HepG2 (cell line): ENCODE data around the gene ATP6V1D. TPM values are rescaled to one million over a fixed set of nuclear protein-coding genes. Genes with fewer than 3 reads are reported as not detected.

Experiments used
- BHLHE40 ChIP-seq: IDR thresholded peaks from 2 replicates; pipeline ENCODE4 v1.6.1; 2011; ENCODE audit warnings: low read length, improper control_type of control experiment
- CENPBD1 ChIP-seq: sonication (generic); formaldehyde crosslinking; IDR thresholded peaks from 2 replicates; pipeline ENCODE4 v1.8.0; 2022; ENCODE audit warnings: missing genetic modification reagents, low read depth, mild to moderate bottlenecking, borderline replicate concordance
- CENPT ChIP-seq: sonication (generic); formaldehyde crosslinking; IDR thresholded peaks from 2 replicates; pipeline ENCODE4 v1.8.0; 2022; ENCODE audit warnings: low read depth, mild to moderate bottlenecking, moderate library complexity, missing genetic modification reagents
- ELF1 ChIP-seq: sonication (generic); formaldehyde crosslinking; IDR thresholded peaks from 2 replicates; pipeline ENCODE4 v1.4.0; 2020; ENCODE audit warnings: missing genetic modification reagents
- HNRNPK ChIP-seq: fragments of 200-400 bp; formaldehyde crosslinking; IDR thresholded peaks from 2 replicates; pipeline ENCODE4 v1.6.1; 2018; ENCODE audit warnings: low read length, low read depth, moderate library complexity, mild to moderate bottlenecking; ENCODE audit not compliant: poor library complexity, severe bottlenecking
- HOXA5 ChIP-seq: sonication (generic); formaldehyde crosslinking; IDR thresholded peaks from 2 replicates; pipeline ENCODE4 v1.4.0; 2020; ENCODE audit warnings: missing genetic modification reagents
- IKZF4 ChIP-seq: sonication (generic); formaldehyde crosslinking; IDR thresholded peaks from 2 replicates; pipeline ENCODE4 v1.5.1; 2020; ENCODE audit warnings: borderline replicate concordance, mild to moderate bottlenecking, low read depth, missing genetic modification reagents; ENCODE audit errors: not compliant biosample characterization
- ISL2 ChIP-seq: sonication (generic); formaldehyde crosslinking; IDR thresholded peaks from 2 replicates; pipeline ENCODE4 v1.5.0; 2020; ENCODE audit warnings: missing genetic modification reagents
- KDM3A ChIP-seq: IDR thresholded peaks from 2 replicates; pipeline ENCODE4 v1.6.1; 2018; ENCODE audit warnings: low read depth, missing compliant biosample characterization
- MED13 ChIP-seq: sonication (generic); formaldehyde crosslinking; IDR thresholded peaks from 2 replicates; pipeline ENCODE4 v1.5.0; 2020; ENCODE audit warnings: missing genetic modification reagents
- MIER3 ChIP-seq: IDR thresholded peaks from 2 replicates; pipeline ENCODE4 v1.6.1; 2016; ENCODE audit warnings: missing compliant biosample characterization, borderline replicate concordance
- NR2F6 ChIP-seq, 2 experiments: IDR thresholded peaks; 2 replicates each; pipeline ENCODE4 v1.6.1; 2016; ENCODE audit warnings: antibody characterized with exemption in 1 of 2, mild to moderate bottlenecking in 1 of 2
- TEAD3 ChIP-seq: optimal IDR thresholded peaks from 2 replicates; pipeline ENCODE3; 2016; ENCODE audit warnings: borderline replicate concordance
- ZBTB25 ChIP-seq: IDR thresholded peaks from 2 replicates; pipeline ENCODE4 v1.6.1; 2018; ENCODE audit warnings: missing genetic modification reagents
- ZMYM4 ChIP-seq: sonication (generic); formaldehyde crosslinking; IDR thresholded peaks from 2 replicates; pipeline ENCODE4 v1.8.1; 2023; ENCODE audit warnings: mild to moderate bottlenecking, missing genetic modification reagents
- ZNF431 ChIP-seq: sonication (generic); formaldehyde crosslinking; IDR thresholded peaks from 2 replicates; pipeline ENCODE4 v1.9.0; 2022; ENCODE audit warnings: missing genetic modification reagents, low read depth, mild to moderate bottlenecking, borderline replicate concordance
- ZNF496 ChIP-seq: sonication (generic); formaldehyde crosslinking; IDR thresholded peaks from 2 replicates; pipeline ENCODE4 v1.8.1; 2023; ENCODE audit warnings: mild to moderate bottlenecking, moderate library complexity, missing genetic modification reagents; ENCODE audit not compliant: insufficient replicate concordance
- ZNF546 ChIP-seq: sonication (generic); formaldehyde crosslinking; conservative IDR thresholded peaks from 2 replicates; pipeline ENCODE4 v1.8.1; 2023; ENCODE audit warnings: mild to moderate bottlenecking, missing genetic modification reagents
- ZNF572 ChIP-seq: sonication (generic); formaldehyde crosslinking; IDR thresholded peaks from 2 replicates; pipeline ENCODE4 v1.5.1; 2020; ENCODE audit warnings: mild to moderate bottlenecking, missing genetic modification reagents
- ZNF574 ChIP-seq: sonication (generic); formaldehyde crosslinking; IDR thresholded peaks from 2 replicates; pipeline ENCODE4 v1.4.0; 2020; ENCODE audit warnings: missing genetic modification reagents
- ZNF772 ChIP-seq: sonication (generic); formaldehyde crosslinking; IDR thresholded peaks from 2 replicates; pipeline ENCODE4 v1.5.0; 2020; ENCODE audit warnings: mild to moderate bottlenecking, missing genetic modification reagents
- polyA plus RNA-seq, 8 experiments: library from polyadenylated mRNA; depleted of rRNA in 3 of 8; stranded (reverse) in 7 of 8; unstranded in 1 of 8; fragments of >200 nt; fragmentation: Illumina TruSeq in 4 of 8; extraction: Trizol in 4 of 8; gene quantifications; 2 replicates each; pipeline versions ENCODE4 v1.2.1 to v1.2.3, GENCODE V29; 2011 to 2016; ENCODE audit warnings: low read depth in 4 of 8, missing spikeins in 1 of 8, mixed read lengths in 1 of 8; ENCODE audit not compliant: insufficient read depth in 1 of 8
- total RNA-seq, 5 experiments: library from RNA; depleted of rRNA; stranded (reverse); fragments of >200 nt; fragmentation: Illumina TruSeq; extraction: Trizol; gene quantifications; 2 replicates each; pipeline ENCODE4 v1.2.3, GENCODE V29; 2016; ENCODE audit warnings: low read depth in 1 of 5

ATP6V1D gene
- total and polyA plus RNA-seq, 2 of the 13 experiments (the other 11 are each of a cell fraction or from before 2014, with no cell fraction given): 16.8 to 53.9 TPM

DNA sequence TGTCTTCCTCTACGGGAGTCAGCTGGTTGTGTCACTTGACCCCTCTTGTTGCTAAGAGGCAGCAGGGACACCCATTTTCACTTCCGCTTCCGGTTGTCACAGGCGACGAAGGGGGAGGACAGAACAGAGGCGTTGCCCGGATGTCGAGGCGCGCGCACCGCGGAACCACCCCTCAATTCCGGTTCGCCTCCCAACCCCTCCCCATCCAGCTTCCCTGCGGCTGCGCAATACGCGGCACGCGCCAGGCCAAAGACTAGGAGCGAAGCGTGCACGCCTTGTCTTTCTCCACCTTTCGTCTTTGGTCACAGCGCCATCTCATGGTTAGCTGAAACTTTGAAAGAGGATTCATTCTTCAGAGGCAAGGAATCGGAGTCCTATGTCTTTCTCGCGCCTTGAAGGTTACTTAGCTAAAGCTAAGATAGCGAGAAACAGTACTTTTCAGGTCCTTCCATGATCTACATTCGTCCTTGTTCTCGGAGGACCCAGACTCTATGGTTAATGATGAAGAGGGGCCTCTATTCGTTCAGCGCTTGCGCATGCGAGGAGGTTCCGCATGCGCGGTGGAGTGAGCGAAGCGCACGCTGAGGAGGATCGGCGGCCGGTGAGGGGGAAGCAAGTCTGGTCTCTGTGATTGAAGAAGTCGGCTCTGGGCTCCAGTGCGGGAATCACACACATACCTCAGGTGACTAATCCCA lies at the start of gene ATP6V1D, which contains the start of gene EIF2S1 (continued):
- TF ChIP-seq ZBTB25 (peak; percentile 87), ISL2 (peak; percentile 70), NR2F6 (IDR thresholded peaks at IDR 0.05) (peak; percentile 75; the same call in 1 of the 2 replicates), NR2F6 (CRISPR knock-in tag; IDR thresholded peaks at IDR 0.05) (peak; percentile 79; the same call in 1 of the 2 replicates), ZNF772 (peak; percentile 82), ZNF431 (CRISPR knock-in tag) (no peak; the same call in 1 of the 2 replicates), ZNF574 (CRISPR knock-in tag) (peak; percentile 99), ZNF546 (CRISPR knock-in tag) (no peak), HOXA5 (CRISPR knock-in tag) (0 out of 2 replicates have a peak, but pooled peaks have one; percentile 71), TEAD3 (CRISPR knock-in tag) (peak; percentile 43), CENPT (CRISPR knock-in tag) (no peak), MED13 (0 out of 2 replicates have a peak, but pooled peaks have one; percentile 41), MIER3 (CRISPR knock-in tag) (peak; percentile 72), HNRNPK (no peak), KDM3A (CRISPR knock-in tag) (peak; percentile 78), ZMYM4 (peak; percentile 97), ZNF572 (CRISPR knock-in tag) (0 out of 2 replicates have a peak, but pooled peaks have one; percentile 83), ZNF496 (CRISPR knock-in tag) (no peak), BHLHE40 (peak; percentile 93), IKZF4 (no peak), ELF1 (peak; percentile 94), CENPBD1 (CRISPR knock-in tag) (no peak; the same call in 1 of the 2 replicates)
